ENCODE data around the gene DVL3. TPM values are rescaled to one million over a fixed set of nuclear protein-coding genes. Genes with fewer than 3 reads are reported as not detected.
"Not testable (repeated sequence)": the region's sequence is repeated elsewhere in the genome, so short reads cannot be mapped to it uniquely, and the experiment has no call there.

The DVL3 gene
- total and polyA plus RNA-seq, 5 donors from 2014 or later: 4.1 to 36.2 (median 7.2) TPM

DNA sequence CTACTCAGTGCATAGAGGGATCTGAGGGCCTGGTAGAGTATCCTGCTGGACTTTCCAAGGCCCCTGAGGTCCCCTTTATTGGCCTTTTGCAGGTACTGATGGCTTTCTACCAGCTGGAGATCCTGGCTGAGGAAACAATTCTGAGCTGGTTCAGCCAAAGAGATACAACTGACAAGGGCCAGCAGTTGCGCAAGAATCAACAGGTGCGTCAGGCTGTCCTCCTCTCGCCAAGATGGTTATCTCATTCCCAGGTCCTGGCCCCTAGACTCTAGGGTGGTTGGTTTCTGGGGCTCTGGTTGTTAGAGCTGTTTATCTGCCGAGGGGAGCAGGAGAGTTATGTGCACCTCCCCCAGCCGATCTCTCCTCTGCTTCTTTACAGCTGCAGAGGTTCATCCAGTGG, 10.7 kb upstream of the DVL3 start:
- no peaks in the 10 kb centered on the region for H3K9me3 Mint-ChIP-seq
- Histone ChIP-seq H3K4me3 (ENCODE audit: low read depth, low read length) (no peak overlapping the region), H3K27me3 (ENCODE audit: control insufficient read depth, insufficient read depth, low read length) (no peaks in the 10 kb centered on the region), H3K9me3 (ENCODE audit: control insufficient read depth in 2 of 2, low read length in 2 of 2) (no peaks in the 10 kb centered on the region), H3K27ac (ENCODE audit: insufficient read depth, low read length, poor library complexity, severe bottlenecking) (no peak overlapping the region), H3K36me3 (ENCODE audit: control insufficient read depth, insufficient read depth, low read length) (peaks cover 58% of the 10 kb centered on the region), H3K4me1 (ENCODE audit: control insufficient read depth, insufficient read depth, low read length, poor library complexity, severe bottlenecking) (no peaks in the 10 kb centered on the region)
- ATAC-seq (ENCODE audit: low read depth in 2 of 2): no peak
- H3K4me1 Mint-ChIP-seq: peaks cover 0 to 5% (median 0%) of the 10 kb centered on the region in 4 donors
- H3K4me3 Mint-ChIP-seq: no peak overlapping the region
- H3K36me3 Mint-ChIP-seq: peaks cover 28% of the 10 kb centered on the region
- no peak for DNase-seq
- H3K27me3 Mint-ChIP-seq: no peaks in the 10 kb centered on the region
- H3K27ac Mint-ChIP-seq: no peak overlapping the region

DNA sequence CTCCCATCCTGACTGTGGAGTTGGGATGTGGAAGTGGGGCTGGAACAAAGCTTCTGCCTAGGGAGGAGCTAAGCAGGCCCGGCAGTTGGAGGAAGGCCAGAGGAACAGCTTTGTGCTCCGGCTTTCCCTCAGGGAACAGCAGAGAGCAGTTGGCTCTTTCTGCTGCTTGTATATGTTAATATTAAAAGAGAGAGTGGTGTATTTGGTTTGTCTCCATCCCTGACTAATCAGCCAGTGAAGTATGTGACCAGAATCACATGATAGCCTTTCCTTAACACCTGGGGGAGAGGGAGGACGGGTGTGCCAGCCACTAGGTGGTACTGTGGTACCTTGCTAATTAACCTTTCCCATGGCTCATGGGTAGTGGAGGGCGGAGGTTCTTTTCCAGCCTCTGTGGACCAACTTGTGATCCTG, 10.1 kb upstream of the DVL3 start:
- peaks cover 0 to 2% (median 0%) of the 10 kb centered on the region in 4 donors for H3K4me1 Mint-ChIP-seq
- Histone ChIP-seq H3K4me3 (ENCODE audit: low read depth, low read length) (no peak overlapping the region), H3K27me3 (ENCODE audit: control insufficient read depth, insufficient read depth, low read length) (no peaks in the 10 kb centered on the region), H3K9me3 (ENCODE audit: control insufficient read depth in 2 of 2, low read length in 2 of 2) (no peaks in the 10 kb centered on the region), H3K27ac (ENCODE audit: insufficient read depth, low read length, poor library complexity, severe bottlenecking) (no peak overlapping the region), H3K36me3 (ENCODE audit: control insufficient read depth, insufficient read depth, low read length) (peaks cover 57% of the 10 kb centered on the region), H3K4me1 (ENCODE audit: control insufficient read depth, insufficient read depth, low read length, poor library complexity, severe bottlenecking) (no peaks in the 10 kb centered on the region)
- H3K4me3 Mint-ChIP-seq: peak overlapping the region in 1 of 4 donors; percentile 61
- H3K27me3 Mint-ChIP-seq: no peaks in the 10 kb centered on the region
- no peaks in the 10 kb centered on the region for H3K9me3 Mint-ChIP-seq
- ATAC-seq (ENCODE audit: low read depth in 2 of 2) (peak; percentile 62 to 74), DNase-seq (peak in 2 of 3 donors; percentile 37 to 49)
- H3K36me3 Mint-ChIP-seq: peaks cover 25% of the 10 kb centered on the region
- peak overlapping the region in 2 of 3 donors; percentile 26 to 31 for H3K27ac Mint-ChIP-seq

DNA sequence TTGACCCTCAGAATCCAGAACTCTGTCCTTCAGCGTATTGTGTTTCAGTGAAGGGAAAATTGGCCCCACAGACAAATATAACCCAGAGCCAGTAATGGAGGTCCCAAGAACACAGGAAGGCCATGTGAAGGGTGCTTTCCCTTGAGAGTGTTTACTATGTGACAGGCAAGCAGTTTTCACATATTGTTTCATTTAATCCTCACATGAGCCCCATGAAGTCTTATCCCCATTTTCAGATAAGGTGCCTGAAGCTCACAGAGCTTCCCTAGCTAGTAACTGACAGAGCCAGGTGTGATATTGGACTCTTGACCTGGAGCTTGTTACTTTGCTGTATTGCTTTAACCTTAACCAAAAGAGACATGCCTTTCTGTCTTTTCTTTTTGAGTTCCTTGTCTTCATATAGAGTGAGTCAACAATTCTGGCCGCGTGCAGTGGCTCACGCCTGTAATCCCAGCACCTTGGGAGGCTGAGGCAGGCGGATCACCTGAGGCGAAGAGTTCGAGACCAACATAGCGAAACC, 9.4 kb upstream of the DVL3 start:
- Mint-ChIP-seq H3K27me3 (no peaks in the 10 kb centered on the region), H3K4me1 (no peaks in the 10 kb centered on the region), H3K4me3 (no peak overlapping the region), H3K9me3 (no peaks in the 10 kb centered on the region), H3K27ac (peak overlapping the region in 1 of 3 donors; percentile 26), H3K36me3 (peaks cover 19% of the 10 kb centered on the region)
- Histone ChIP-seq H3K27me3 (ENCODE audit: control insufficient read depth, insufficient read depth, low read length) (no peaks in the 10 kb centered on the region), H3K9me3 (ENCODE audit: control insufficient read depth in 2 of 2, low read length in 2 of 2) (no peaks in the 10 kb centered on the region), H3K36me3 (ENCODE audit: control insufficient read depth, insufficient read depth, low read length) (peaks cover 50% of the 10 kb centered on the region), H3K4me1 (ENCODE audit: control insufficient read depth, insufficient read depth, low read length, poor library complexity, severe bottlenecking) (no peaks in the 10 kb centered on the region), H3K4me3 (ENCODE audit: low read depth, low read length) (no peak overlapping the region), H3K27ac (ENCODE audit: insufficient read depth, low read length, poor library complexity, severe bottlenecking) (no peak overlapping the region)
- DNase-seq: no peak
- ATAC-seq (ENCODE audit: low read depth in 2 of 2): no peak

DNA sequence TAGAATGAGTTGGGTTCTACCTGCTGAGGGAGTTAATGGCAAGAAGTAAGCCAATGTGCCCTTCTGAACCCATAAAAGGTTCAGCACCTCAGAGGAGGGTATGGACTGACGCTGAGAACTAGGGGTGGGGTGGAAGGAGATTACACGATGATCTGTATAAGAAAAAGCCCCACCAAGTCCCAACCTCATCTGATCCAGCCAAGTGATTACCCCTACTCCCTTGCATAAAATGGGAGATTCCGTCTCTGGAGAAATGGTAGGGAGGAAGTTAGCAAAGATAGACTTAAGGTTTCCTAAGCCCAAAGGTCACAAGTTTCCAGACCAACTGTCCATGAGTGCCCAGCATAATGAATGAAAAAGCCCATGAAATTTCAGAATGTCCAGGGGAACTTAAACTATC, 7.1 kb upstream of the DVL3 start:
- H3K36me3 Mint-ChIP-seq: no peaks in the 10 kb centered on the region
- H3K27me3 Mint-ChIP-seq: no peaks in the 10 kb centered on the region
- no peaks in the 10 kb centered on the region for H3K27me3 ChIP-seq (ENCODE audit: control insufficient read depth, insufficient read depth, low read length)
- peak overlapping the region in 1 of 4 donors; percentile 44 for H3K4me3 Mint-ChIP-seq
- ATAC-seq (ENCODE audit: low read depth in 2 of 2) (no peak), DNase-seq (no peak)
- H3K4me1 Mint-ChIP-seq: no peaks in the 10 kb centered on the region
- no peaks in the 10 kb centered on the region for H3K9me3 ChIP-seq (ENCODE audit: control insufficient read depth in 2 of 2, low read length in 2 of 2)
- no peaks in the 10 kb centered on the region for H3K4me1 ChIP-seq (ENCODE audit: control insufficient read depth, insufficient read depth, low read length, poor library complexity, severe bottlenecking)
- peaks cover 28% of the 10 kb centered on the region for H3K36me3 ChIP-seq (ENCODE audit: control insufficient read depth, insufficient read depth, low read length)
- no peaks in the 10 kb centered on the region for H3K9me3 Mint-ChIP-seq
- H3K27ac Mint-ChIP-seq: no peak overlapping the region
- no peak overlapping the region for H3K27ac ChIP-seq (ENCODE audit: insufficient read depth, low read length, poor library complexity, severe bottlenecking)
- no peak overlapping the region for H3K4me3 ChIP-seq (ENCODE audit: low read depth, low read length)

DNA sequence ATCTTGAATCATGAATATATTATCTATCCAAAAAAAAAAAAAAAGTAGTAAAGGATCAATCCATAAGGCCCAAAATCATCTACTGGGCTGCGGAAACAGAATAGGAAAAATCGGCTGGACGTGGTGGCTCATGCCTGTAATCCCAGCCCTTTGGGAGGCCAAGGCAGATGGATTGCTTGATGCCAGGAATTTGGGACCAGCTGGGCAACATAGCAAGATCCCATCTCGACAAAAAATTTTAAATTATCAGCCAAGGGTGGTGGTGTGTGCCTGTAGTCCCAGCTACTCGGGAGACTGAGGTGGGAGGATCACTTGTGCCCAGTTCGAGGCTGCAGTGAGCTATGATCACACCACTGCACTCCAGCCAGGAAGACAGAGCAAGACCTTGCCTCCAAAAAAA, 6.1 kb upstream of the DVL3 start:
- Mint-ChIP-seq H3K4me1 (no peaks in the 10 kb centered on the region), H3K27me3 (no peaks in the 10 kb centered on the region), H3K9me3 (no peaks in the 10 kb centered on the region), H3K27ac (no peak overlapping the region), H3K36me3 (no peaks in the 10 kb centered on the region), H3K4me3 (peak overlapping the region in 1 of 4 donors; percentile 44)
- DNase-seq (no peak), ATAC-seq (ENCODE audit: low read depth in 2 of 2) (no peak)
- peaks cover 18% of the 10 kb centered on the region for H3K36me3 ChIP-seq (ENCODE audit: control insufficient read depth, insufficient read depth, low read length)
- H3K27ac ChIP-seq (ENCODE audit: insufficient read depth, low read length, poor library complexity, severe bottlenecking): no peak overlapping the region
- no peak overlapping the region for H3K4me3 ChIP-seq (ENCODE audit: low read depth, low read length)
- no peaks in the 10 kb centered on the region for H3K27me3 ChIP-seq (ENCODE audit: control insufficient read depth, insufficient read depth, low read length)
- H3K9me3 ChIP-seq (ENCODE audit: control insufficient read depth in 2 of 2, low read length in 2 of 2): no peaks in the 10 kb centered on the region
- no peaks in the 10 kb centered on the region for H3K4me1 ChIP-seq (ENCODE audit: control insufficient read depth, insufficient read depth, low read length, poor library complexity, severe bottlenecking)

DNA sequence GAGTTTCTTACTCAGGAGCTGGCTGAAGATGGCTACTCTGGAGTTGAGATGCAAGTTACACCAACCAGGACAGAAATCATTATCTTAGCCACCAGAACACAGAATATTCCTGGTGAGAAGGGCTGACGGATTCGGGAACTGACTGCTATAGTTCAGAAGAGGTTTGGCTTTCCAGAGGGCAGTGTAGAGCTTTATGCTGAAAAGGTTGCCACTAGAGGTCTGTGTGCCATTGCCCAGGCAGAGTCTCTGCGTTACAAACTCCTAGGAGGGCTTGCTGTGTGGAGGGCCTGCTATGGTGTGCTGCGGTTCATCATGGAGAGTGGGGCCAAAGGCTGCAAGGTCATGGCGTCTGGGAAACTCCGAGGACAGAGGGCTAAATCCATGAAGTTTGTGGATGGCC, 5.4 kb upstream of the DVL3 start:
- not testable (repeated sequence) for H3K27ac Mint-ChIP-seq; H3K9me3 ChIP-seq (ENCODE audit: control insufficient read depth in 2 of 2, low read length in 2 of 2); H3K4me1 Mint-ChIP-seq; H3K36me3 Mint-ChIP-seq; H3K27ac ChIP-seq (ENCODE audit: insufficient read depth, low read length, poor library complexity, severe bottlenecking); H3K4me3 ChIP-seq (ENCODE audit: low read depth, low read length); H3K27me3 ChIP-seq (ENCODE audit: control insufficient read depth, insufficient read depth, low read length); H3K4me1 ChIP-seq (ENCODE audit: control insufficient read depth, insufficient read depth, low read length, poor library complexity, severe bottlenecking); DNase-seq; H3K9me3 Mint-ChIP-seq; ATAC-seq (ENCODE audit: low read depth in 2 of 2); H3K27me3 Mint-ChIP-seq
- peak overlapping the region in 1 of 4 donors; percentile 2 for H3K4me3 Mint-ChIP-seq
- H3K36me3 ChIP-seq (ENCODE audit: control insufficient read depth, insufficient read depth, low read length): peaks cover 11% of the 10 kb centered on the region

DNA sequence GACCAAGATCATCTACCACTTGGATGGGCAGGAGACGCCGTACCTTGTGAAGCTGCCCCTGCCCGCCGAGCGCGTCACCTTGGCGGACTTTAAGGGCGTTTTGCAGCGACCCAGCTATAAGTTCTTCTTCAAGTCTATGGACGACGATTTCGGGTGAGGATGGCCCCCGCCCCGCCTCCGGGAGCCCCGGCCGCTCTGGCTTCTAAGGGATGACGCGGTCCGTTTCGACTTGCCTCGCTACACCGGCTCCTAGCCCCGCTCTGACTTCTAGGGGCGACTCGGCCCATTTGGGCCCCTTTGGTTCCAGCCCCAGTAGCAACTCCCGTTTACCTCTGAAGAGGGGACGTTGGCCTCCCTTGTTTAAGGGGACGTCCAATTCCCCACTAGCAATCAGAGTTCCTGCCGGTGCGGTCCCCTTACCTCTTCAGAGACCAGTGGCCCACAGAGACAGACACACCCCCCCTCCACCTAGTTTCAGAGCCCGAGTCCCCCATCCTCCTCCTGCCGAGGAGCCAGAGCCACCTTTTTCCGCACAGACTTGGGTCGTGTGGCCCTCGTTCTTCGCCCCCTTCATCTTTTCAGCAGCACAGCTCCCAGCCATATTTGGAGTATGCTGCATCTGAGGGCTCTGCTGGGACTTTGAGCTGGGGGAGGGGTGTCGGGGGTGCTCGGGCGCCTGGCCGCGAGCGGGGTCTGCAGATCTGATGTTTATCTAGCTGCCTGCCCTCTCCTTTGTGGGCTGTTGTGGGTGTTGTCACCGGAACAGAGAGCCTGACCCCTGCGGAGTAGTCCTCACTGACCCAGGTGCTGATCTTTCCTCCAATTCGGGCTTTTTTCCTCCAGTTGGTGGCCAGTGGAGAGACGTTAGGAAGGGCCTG, 706 bp downstream of the DVL3 start:
- H3K4me1 ChIP-seq (ENCODE audit: control insufficient read depth, insufficient read depth, low read length, poor library complexity, severe bottlenecking): peaks cover 25% of the 10 kb centered on the region
- peak overlapping the region; percentile 68 to 98 (median 94) for H3K4me3 Mint-ChIP-seq
- H3K9me3 Mint-ChIP-seq: no peaks in the 10 kb centered on the region
- H3K27me3 ChIP-seq (ENCODE audit: control insufficient read depth, insufficient read depth, low read length): no peaks in the 10 kb centered on the region
- H3K4me1 Mint-ChIP-seq: peaks cover 5 to 37% (median 25%) of the 10 kb centered on the region in 4 donors
- peak overlapping the region; percentile 89 to 91 (median 90) for H3K27ac Mint-ChIP-seq
- H3K36me3 Mint-ChIP-seq: peaks cover 3% of the 10 kb centered on the region
- no peaks in the 10 kb centered on the region for H3K9me3 ChIP-seq (ENCODE audit: control insufficient read depth in 2 of 2, low read length in 2 of 2)
- ATAC-seq (ENCODE audit: low read depth in 2 of 2) (peak; percentile 48 to 55), DNase-seq (peak; percentile 27 to 54 (median 31))
- no peak overlapping the region for H3K27ac ChIP-seq (ENCODE audit: insufficient read depth, low read length, poor library complexity, severe bottlenecking)
- no peaks in the 10 kb centered on the region for H3K36me3 ChIP-seq (ENCODE audit: control insufficient read depth, insufficient read depth, low read length)
- peak overlapping the region; percentile 62 for H3K4me3 ChIP-seq (ENCODE audit: low read depth, low read length)
- no peaks in the 10 kb centered on the region for H3K27me3 Mint-ChIP-seq
